ENCODE data around the gene FADS6. TPM values are rescaled to one million over a fixed set of nuclear protein-coding genes. Genes with fewer than 3 reads are reported as not detected.

Gene FADS6
- total and polyA plus RNA-seq, 2 of the 13 experiments (the other 11 are each of a cell fraction or from before 2014, with no cell fraction given) = 0.11 TPM

DNA sequence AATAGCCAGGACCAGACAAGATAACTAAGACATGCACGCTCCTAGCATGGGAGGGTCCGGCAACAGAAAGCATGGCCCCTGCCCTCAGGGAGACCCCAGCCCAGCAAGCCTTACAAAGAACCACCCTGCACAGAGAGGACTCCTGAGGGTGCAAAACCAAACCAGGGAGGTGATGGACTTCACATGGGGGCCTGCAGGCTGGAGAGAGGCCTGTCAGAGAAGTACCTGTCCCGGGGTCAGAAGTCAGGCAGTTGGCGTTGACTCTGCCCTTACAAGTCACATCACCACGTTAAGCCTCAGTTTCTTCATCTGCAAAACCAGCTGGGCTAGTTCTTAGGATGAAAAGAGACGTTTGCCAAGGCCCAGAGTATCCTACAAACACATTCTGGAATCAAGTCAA, 35.4 kb upstream of the FADS6 start:
- no peak overlapping the region for H3K4me2 ChIP-seq (ENCODE audit: low read depth, low read length)
- H3K27me3 ChIP-seq (ENCODE audit: control insufficient read depth in 1 of 2, insufficient read depth in 2 of 2, low read length in 2 of 2) = peaks cover 18 to 88% of the 10 kb centered on the region in 2 experiments
- intact Hi-C loops (cut with micrococcal nuclease; ENCODE audit: unreplicated experiment) = no loop called here
- DNase-seq (ENCODE audit: low spot score) (no peak), ATAC-seq (no peak), FAIRE-seq (no peak)
- H3K79me2 ChIP-seq (ENCODE audit: insufficient read depth, low read length) = no peaks in the 10 kb centered on the region
- no TSS peak for BruUV-seq (replicated peaks)
- H3K27ac ChIP-seq (ENCODE audit: extremely low read length, insufficient read depth, low read length) = no peak overlapping the region
- no peak overlapping the region for H3K4me3 ChIP-seq (replicated peaks in 1 of 3; ENCODE audit: insufficient read depth in 1 of 3, low read depth in 2 of 3, low read length in 3 of 3)
- H2AFZ ChIP-seq (ENCODE audit: low read length) = no peak overlapping the region
- H3K9me3 ChIP-seq (ENCODE audit: low read length) = no peaks in the 10 kb centered on the region
- WGBS (ENCODE audit: low lambda C conversion rate) = 27% methylated on average over 6 of the region's 6 CpGs
- H3K9ac ChIP-seq (ENCODE audit: insufficient read depth, low read depth, low read length) = no peak overlapping the region
- H4K20me1 ChIP-seq (ENCODE audit: insufficient read depth, low read length) = no peaks in the 10 kb centered on the region
- POLR2A ChIA-PET = no interaction called here
- CTCF ChIA-PET (ENCODE audit: low intra/inter-chr PET ratio, low total read pairs) = no interaction called here
- no peaks in the 10 kb centered on the region for H3K4me1 ChIP-seq (ENCODE audit: insufficient read depth, low read length)
- in situ Hi-C loops (cut with HindIII; ENCODE audit: extremely low pct_ligation_motif_present, low pct_unique_long_range_greater_than_20kb) = no loop called here
- no peaks in the 10 kb centered on the region for H3K36me3 ChIP-seq (replicated peaks in 1 of 2; ENCODE audit: control insufficient read depth in 1 of 2, insufficient read depth in 2 of 2, low read length in 2 of 2)
- TF ChIP-seq ZFP37 (CRISPR knock-in tag; IDR thresholded peaks at IDR 0.05; ENCODE audit: borderline replicate concordance) (no peak), PHF21A (CRISPR knock-in tag; IDR thresholded peaks at IDR 0.05) (no peak), ZNF782 (CRISPR knock-in tag; IDR thresholded peaks at IDR 0.05; ENCODE audit: borderline replicate concordance) (no peak), ZFP36 (IDR thresholded peaks at IDR 0.05; ENCODE audit: borderline replicate concordance, low read depth, low read length, partially characterized antibody) (no peak), MAFG (CRISPR knock-in tag; IDR thresholded peaks at IDR 0.05) (no peak), HNRNPK (IDR thresholded peaks at IDR 0.05; ENCODE audit: low read depth, low read length, poor library complexity, severe bottlenecking) (no peak), NR2F2 (IDR thresholded peaks at IDR 0.05; ENCODE audit: borderline replicate concordance, low read depth) (no peak), TARDBP (CRISPR knock-in tag; IDR thresholded peaks at IDR 0.05) (no peak), SIX4 (CRISPR knock-in tag; IDR thresholded peaks at IDR 0.05) (no peak), PRPF4 (IDR thresholded peaks at IDR 0.05; ENCODE audit: low read depth, low read length, poor library complexity, severe bottlenecking) (no peak), ZNF83 (CRISPR knock-in tag; IDR thresholded peaks at IDR 0.05; ENCODE audit: borderline replicate concordance) (no peak), ZNF274 (CRISPR knock-in tag; IDR thresholded peaks at IDR 0.05) (no peak), ZFP1 (CRISPR knock-in tag; IDR thresholded peaks at IDR 0.05) (no peak), ARNT2 (CRISPR knock-in tag; IDR thresholded peaks at IDR 0.05; ENCODE audit: low read depth) (no peak)
- TF ChIP-seq, protein P1, sequence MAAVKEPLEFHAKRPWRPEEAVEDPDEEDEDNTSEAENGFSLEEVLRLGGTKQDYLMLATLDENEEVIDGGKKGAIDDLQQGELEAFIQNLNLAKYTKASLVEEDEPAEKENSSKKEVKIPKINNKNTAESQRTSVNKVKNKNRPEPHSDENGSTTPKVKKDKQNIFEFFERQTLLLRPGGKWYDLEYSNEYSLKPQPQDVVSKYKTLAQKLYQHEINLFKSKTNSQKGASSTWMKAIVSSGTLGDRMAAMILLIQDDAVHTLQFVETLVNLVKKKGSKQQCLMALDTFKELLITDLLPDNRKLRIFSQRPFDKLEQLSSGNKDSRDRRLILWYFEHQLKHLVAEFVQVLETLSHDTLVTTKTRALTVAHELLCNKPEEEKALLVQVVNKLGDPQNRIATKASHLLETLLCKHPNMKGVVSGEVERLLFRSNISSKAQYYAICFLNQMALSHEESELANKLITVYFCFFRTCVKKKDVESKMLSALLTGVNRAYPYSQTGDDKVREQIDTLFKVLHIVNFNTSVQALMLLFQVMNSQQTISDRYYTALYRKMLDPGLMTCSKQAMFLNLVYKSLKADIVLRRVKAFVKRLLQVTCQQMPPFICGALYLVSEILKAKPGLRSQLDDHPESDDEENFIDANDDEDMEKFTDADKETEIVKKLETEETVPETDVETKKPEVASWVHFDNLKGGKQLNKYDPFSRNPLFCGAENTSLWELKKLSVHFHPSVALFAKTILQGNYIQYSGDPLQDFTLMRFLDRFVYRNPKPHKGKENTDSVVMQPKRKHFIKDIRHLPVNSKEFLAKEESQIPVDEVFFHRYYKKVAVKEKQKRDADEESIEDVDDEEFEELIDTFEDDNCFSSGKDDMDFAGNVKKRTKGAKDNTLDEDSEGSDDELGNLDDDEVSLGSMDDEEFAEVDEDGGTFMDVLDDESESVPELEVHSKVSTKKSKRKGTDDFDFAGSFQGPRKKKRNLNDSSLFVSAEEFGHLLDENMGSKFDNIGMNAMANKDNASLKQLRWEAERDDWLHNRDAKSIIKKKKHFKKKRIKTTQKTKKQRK (IDR thresholded peaks at IDR 0.05; ENCODE audit: low read length) = no peak
- TF ChIP-seq, protein P2, sequence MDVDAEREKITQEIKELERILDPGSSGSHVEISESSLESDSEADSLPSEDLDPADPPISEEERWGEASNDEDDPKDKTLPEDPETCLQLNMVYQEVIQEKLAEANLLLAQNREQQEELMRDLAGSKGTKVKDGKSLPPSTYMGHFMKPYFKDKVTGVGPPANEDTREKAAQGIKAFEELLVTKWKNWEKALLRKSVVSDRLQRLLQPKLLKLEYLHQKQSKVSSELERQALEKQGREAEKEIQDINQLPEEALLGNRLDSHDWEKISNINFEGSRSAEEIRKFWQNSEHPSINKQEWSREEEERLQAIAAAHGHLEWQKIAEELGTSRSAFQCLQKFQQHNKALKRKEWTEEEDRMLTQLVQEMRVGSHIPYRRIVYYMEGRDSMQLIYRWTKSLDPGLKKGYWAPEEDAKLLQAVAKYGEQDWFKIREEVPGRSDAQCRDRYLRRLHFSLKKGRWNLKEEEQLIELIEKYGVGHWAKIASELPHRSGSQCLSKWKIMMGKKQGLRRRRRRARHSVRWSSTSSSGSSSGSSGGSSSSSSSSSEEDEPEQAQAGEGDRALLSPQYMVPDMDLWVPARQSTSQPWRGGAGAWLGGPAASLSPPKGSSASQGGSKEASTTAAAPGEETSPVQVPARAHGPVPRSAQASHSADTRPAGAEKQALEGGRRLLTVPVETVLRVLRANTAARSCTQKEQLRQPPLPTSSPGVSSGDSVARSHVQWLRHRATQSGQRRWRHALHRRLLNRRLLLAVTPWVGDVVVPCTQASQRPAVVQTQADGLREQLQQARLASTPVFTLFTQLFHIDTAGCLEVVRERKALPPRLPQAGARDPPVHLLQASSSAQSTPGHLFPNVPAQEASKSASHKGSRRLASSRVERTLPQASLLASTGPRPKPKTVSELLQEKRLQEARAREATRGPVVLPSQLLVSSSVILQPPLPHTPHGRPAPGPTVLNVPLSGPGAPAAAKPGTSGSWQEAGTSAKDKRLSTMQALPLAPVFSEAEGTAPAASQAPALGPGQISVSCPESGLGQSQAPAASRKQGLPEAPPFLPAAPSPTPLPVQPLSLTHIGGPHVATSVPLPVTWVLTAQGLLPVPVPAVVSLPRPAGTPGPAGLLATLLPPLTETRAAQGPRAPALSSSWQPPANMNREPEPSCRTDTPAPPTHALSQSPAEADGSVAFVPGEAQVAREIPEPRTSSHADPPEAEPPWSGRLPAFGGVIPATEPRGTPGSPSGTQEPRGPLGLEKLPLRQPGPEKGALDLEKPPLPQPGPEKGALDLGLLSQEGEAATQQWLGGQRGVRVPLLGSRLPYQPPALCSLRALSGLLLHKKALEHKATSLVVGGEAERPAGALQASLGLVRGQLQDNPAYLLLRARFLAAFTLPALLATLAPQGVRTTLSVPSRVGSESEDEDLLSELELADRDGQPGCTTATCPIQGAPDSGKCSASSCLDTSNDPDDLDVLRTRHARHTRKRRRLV (CRISPR knock-in tag; IDR thresholded peaks at IDR 0.05) = no peak
